ES-I3 (cell line): ENCODE measurements around the gene CRB1.

Source experiments
- H3K36me3 ChIP-seq: 2 replicates; pipeline ENCODE4 v1.6.1; 2013; ENCODE audit warnings: mild to moderate bottlenecking, low read length, control low read depth, moderate library complexity; ENCODE audit not compliant: insufficient read depth
- H3K4me1 ChIP-seq: 2 replicates; pipeline ENCODE4 v1.6.1; 2013; ENCODE audit warnings: mild to moderate bottlenecking, control low read depth, low read length; ENCODE audit not compliant: insufficient read depth
- H3K9ac ChIP-seq: 2 replicates; pipeline ENCODE4 v1.6.1; 2013; ENCODE audit warnings: low read depth, mild to moderate bottlenecking, low read length, moderate library complexity
- H3K9me3 ChIP-seq: 2 replicates; pipeline ENCODE4 v1.6.1; 2013; ENCODE audit warnings: mild to moderate bottlenecking, low read length, moderate library complexity; ENCODE audit not compliant: control insufficient read depth, insufficient read depth

The CRB1 gene

GRCh38 chr1:197268012-197268411 lies at the start of gene CRB1:
Gene CRB1 (plus strand): TSS chr1:197268252. CDS start chr1:197268413, 161 bp downstream.
- H3K9ac ChIP-seq = no peak within 1 kb of the TSS
- H3K4me1 ChIP-seq = no peaks in the 10 kb centered on the region
- no peaks in the 10 kb centered on the region for H3K36me3 ChIP-seq
- H3K9me3 ChIP-seq = no peaks in the 10 kb centered on the region

DNA sequence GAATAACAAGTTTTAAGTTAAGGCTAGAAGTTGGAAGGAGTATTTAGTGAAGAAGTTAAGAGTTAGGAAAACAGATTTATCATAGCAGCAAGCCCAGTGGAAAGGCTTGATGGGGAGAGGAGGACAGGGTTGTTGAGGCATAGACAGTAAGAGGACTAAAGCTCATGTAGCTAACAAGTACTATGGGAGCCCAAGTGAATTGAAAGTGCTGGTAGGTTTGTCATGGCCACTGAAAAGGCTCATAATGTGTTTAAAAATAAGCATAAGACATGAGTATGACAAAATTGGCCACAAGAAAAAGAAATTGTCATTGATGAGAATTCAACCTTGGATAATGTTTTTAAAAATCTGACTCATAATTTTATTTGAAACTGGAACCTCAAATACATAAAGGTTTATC lies 49.2 kb upstream of the CRB1 start:
- no peak overlapping the region for H3K9ac ChIP-seq
- H3K9me3 ChIP-seq = no peaks in the 10 kb centered on the region
- no peaks in the 10 kb centered on the region for H3K4me1 ChIP-seq
- no peaks in the 10 kb centered on the region for H3K36me3 ChIP-seq

DNA sequence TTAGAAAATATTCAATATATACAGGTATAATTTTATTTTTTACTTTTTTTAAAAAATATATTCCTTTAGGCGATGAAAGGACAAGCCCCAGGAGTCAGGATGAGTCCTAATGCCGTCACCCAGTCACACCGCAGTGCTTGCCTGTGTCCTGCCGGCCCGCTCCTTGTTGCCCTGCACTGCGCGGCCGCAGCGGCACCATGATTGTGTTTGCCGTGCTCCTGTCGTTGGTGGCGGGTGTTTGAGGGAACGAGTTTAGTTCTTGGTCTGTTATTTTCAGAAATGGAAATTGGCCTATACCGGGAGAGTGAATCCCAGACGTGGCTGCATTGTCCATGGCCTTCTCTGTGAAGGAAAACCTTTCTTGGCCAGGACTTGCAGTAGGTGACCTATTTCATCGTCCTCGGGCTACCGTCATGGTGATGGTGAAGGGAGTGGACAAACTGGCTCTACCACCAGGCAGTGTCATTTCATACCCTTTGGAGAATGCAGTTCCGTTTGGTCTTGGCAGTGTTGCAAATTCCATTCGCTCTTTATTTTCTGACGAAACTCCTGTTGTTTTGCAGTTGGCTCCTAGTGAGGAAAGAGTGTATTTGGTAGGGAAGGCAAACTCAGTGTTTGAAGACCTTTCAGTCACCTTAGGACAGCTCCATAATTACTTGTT lies 45.9 kb upstream of the CRB1 start:
- Histone ChIP-seq H3K9me3 (no peaks in the 10 kb centered on the region), H3K9ac (no peak overlapping the region), H3K36me3 (no peaks in the 10 kb centered on the region), H3K4me1 (no peaks in the 10 kb centered on the region)

DNA sequence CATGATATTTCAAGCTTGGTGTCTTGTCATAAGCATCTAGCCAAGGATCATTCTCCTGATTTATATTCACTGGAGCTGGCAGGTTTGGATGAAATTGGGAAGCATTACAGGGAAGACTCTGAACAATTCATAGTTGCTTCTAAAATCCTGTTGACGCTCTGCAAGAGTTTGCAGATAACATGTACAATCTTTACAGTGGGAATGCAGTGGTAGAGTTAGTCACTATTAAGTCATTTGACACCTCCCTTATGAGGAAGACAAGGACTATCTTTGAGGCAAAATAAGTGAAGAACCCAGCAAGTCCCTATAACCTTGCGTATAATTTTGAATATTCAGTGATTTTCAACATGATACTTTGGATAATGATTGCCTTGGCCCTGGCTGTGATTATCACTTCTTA lies 45.3 kb upstream of the CRB1 start:
- Histone ChIP-seq H3K9ac (no peak overlapping the region), H3K9me3 (no peaks in the 10 kb centered on the region)

GRCh38 chr1:197224160-197224559 lies 43.9 kb upstream of the CRB1 start:
- Histone ChIP-seq H3K4me1 (no peaks in the 10 kb centered on the region), H3K9ac (no peak overlapping the region), H3K9me3 (no peaks in the 10 kb centered on the region), H3K36me3 (no peaks in the 10 kb centered on the region)

More for the DNA sequence above, 45.3 kb upstream of the CRB1 start:
- Histone ChIP-seq H3K36me3 (no peaks in the 10 kb centered on the region), H3K4me1 (no peaks in the 10 kb centered on the region)

DNA sequence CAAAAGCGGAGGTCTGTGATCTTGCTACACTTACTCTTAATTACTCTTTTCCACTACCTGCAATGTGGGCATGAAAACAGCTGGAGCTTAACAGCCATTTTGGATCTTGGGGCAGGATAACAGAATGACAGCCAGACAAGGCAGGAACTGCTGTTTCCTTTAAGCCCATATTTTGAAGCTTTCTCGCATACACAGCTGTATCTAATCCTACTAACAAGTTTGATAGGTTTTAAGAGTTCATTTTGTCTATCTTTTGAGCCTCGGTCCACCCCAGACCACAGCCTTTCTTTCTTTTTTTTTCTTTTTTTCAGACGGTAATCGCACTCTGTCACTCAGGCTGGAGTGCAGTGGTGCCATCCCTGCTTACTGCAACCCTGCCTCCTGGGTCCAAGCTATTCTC lies 42.4 kb upstream of the CRB1 start:
- no peaks in the 10 kb centered on the region; the same call in 1 of the 2 replicates for H3K4me1 ChIP-seq
- H3K9ac ChIP-seq = no peak overlapping the region
- H3K9me3 ChIP-seq = no peaks in the 10 kb centered on the region
- H3K36me3 ChIP-seq = no peaks in the 10 kb centered on the region

DNA sequence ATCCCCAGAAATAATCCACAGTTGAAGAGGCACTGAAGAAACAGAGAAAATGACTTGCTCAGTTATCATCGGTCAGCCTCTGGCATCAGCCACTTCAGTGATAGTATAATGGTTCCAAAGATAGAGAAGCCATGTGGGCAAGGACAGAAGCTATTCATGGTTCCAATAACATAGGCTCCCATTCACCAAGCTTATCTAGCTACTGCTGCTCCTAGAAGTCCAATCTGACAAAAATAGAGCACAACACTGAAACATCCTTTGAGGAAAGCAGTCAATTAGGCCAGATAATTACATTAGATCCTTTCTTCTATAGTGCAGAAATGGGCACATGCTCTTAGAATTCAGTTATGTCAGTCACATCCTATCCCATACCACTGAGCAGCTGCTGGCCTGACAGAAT lies 33.5 kb upstream of the CRB1 start:
- Histone ChIP-seq H3K36me3 (no peaks in the 10 kb centered on the region), H3K9me3 (no peaks in the 10 kb centered on the region), H3K9ac (no peak overlapping the region), H3K4me1 (no peaks in the 10 kb centered on the region; the same call in 1 of the 2 replicates)

DNA sequence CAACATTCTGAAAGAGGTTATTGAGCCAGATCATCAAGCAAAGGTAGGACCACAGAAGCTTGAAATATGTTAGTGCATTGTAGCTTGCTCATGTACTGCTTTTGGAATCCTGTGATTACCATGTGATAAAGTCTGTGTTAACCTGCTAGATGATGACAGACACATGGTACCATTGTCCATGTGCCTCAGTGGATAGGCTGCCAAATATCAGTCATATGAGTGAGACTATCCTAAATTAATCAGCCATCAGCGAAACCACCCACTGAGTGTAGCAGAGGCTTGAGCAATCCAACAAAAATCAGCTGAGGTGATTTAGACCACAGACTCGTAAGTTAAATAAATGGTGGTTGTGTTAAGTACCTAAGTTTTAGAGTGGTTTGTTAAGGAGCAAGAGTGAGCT lies 32.7 kb upstream of the CRB1 start:
- H3K9me3 ChIP-seq = no peaks in the 10 kb centered on the region
- H3K9ac ChIP-seq = no peak overlapping the region
- no peaks in the 10 kb centered on the region for H3K4me1 ChIP-seq
- H3K36me3 ChIP-seq = no peaks in the 10 kb centered on the region

DNA sequence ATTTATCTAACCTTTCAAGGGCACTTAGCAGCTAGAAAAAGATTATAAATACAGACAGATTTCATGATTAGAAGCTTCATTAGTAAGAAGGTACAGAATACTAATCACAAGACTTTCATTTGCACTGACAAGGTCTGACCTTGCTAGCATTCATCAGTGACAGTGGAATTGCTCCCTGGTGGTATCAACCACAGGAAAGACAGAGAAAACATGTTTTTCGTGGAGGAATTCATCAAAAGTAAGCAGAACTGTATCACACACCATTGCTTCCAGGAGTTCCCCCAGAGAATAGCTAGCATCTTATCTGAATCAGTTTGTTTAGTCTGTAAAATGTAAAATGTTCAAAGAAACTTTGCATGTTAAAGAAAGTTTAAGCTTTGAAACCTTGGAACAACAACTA lies 20.6 kb upstream of the CRB1 start:
- no peaks in the 10 kb centered on the region for H3K36me3 ChIP-seq
- no peaks in the 10 kb centered on the region for H3K4me1 ChIP-seq
- no peak overlapping the region for H3K9ac ChIP-seq
- no peaks in the 10 kb centered on the region for H3K9me3 ChIP-seq

GRCh38 chr1:197249324-197249723 lies 18.7 kb upstream of the CRB1 start:
- H3K36me3 ChIP-seq = no peaks in the 10 kb centered on the region
- no peak overlapping the region for H3K9ac ChIP-seq
- H3K4me1 ChIP-seq = 0 out of 2 replicates have a peak, but pooled peaks cover 3% of the 10 kb centered on the region
- no peaks in the 10 kb centered on the region for H3K9me3 ChIP-seq

DNA sequence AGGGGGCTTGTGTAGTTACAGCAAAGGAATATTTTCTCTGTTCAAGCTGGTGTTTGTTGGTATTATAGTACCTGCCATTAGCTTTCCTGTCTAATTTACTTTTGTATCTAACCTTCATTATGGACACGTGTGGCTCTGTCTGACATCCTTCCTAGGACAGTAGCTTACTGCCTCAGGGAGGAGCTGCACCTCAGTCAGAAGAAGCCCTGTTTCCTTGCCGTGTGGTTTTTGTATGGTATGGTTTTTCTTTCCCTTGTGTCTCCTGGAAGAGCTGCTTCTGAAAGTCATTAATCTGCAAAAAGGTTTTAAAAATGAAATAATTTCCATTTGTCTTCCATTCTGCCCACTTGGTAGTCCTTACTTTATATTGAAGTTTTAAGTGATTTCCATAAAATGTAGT lies 17.4 kb upstream of the CRB1 start:
- no peaks in the 10 kb centered on the region for H3K9me3 ChIP-seq
- no peak overlapping the region for H3K9ac ChIP-seq
- H3K4me1 ChIP-seq = 0 out of 2 replicates have a peak, but pooled peaks cover 3% of the 10 kb centered on the region
- no peaks in the 10 kb centered on the region for H3K36me3 ChIP-seq

- 0 out of 2 replicates have a peak, but pooled peaks cover 3% of the 10 kb centered on the region for H3K4me1 ChIP-seq
- no peaks in the 10 kb centered on the region for H3K9me3 ChIP-seq
- no peaks in the 10 kb centered on the region for H3K36me3 ChIP-seq
- H3K9ac ChIP-seq = no peak overlapping the region
Measured at GRCh38 chr1:197252973-197253372, 15.1 kb upstream of the CRB1 start.

DNA sequence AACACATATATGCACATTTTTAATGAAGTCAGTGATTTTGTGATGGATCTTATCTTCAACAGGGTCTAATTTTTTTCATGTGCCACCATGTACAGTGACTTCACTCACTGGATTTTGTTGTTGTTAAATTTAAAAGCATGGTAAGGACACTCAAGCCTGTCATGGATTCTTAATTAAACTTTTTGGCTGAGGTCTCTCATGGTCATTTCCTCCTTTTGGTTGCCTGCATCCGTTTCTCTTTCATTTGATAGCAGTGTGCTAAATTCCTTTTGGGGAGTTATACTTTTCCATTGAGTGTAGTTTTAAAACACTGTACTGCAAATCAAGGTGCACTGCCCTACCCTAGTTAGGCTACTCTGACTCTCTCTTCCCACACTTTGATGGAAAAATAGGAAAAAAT lies 13.2 kb upstream of the CRB1 start:
- 0 out of 2 replicates have a peak, but pooled peaks cover 3% of the 10 kb centered on the region for H3K4me1 ChIP-seq
- no peaks in the 10 kb centered on the region for H3K36me3 ChIP-seq
- H3K9ac ChIP-seq = no peak overlapping the region
- no peaks in the 10 kb centered on the region for H3K9me3 ChIP-seq

GRCh38 chr1:197264936-197265567 lies 3.0 kb upstream of the CRB1 start:
- Histone ChIP-seq H3K4me1 (no peaks in the 10 kb centered on the region), H3K36me3 (no peaks in the 10 kb centered on the region), H3K9ac (no peak overlapping the region), H3K9me3 (no peaks in the 10 kb centered on the region)

- no peaks in the 10 kb centered on the region for H3K9me3 ChIP-seq
Measured at GRCh38 chr1:197269053-197269452, 1.0 kb downstream of the CRB1 start.

More at GRCh38 chr1:197269053-197269452, 1.0 kb downstream of the CRB1 start:
- no peaks in the 10 kb centered on the region for H3K36me3 ChIP-seq
- no peaks in the 10 kb centered on the region for H3K4me1 ChIP-seq
- no peak overlapping the region for H3K9ac ChIP-seq
